Dendritic cell treated with granulocyte-macrophage colony-stimulating factor and Interleukin-4, amounts not matched to agents 40 ng/mL and 50 ng/mL, for 4 days (primary cell): Measurements from ENCODE around the gene DCAKD.

Source experiments
- H3K27ac Mint-ChIP-seq: one replicate; pipeline ENCODE4 v1.8.0; 2022; ENCODE audit warnings: mild to moderate bottlenecking, mixed read lengths
- H3K27me3 Mint-ChIP-seq: one replicate; pipeline ENCODE4 v1.8.0; 2022; ENCODE audit warnings: mild to moderate bottlenecking, mixed read lengths
- H3K36me3 Mint-ChIP-seq: one replicate; pipeline ENCODE4 v1.8.0; 2022; ENCODE audit warnings: low read depth, mixed read lengths
- H3K4me1 Mint-ChIP-seq: one replicate; pipeline ENCODE4 v1.8.0; 2022; ENCODE audit warnings: low read depth, mixed read lengths
- H3K4me3 Mint-ChIP-seq: one replicate; pipeline ENCODE4 v1.8.0; 2022; ENCODE audit warnings: mild to moderate bottlenecking, moderate library complexity, mixed read lengths
- H3K9me3 Mint-ChIP-seq: one replicate; pipeline ENCODE4 v1.8.0; 2022; ENCODE audit warnings: mixed read lengths
- intact Hi-C: fragments of 100-400 bp; cut with micrococcal nuclease; formaldehyde crosslinking; loops from one replicate; pipeline ENCODE4 v1.15.0; 2022

Gene DCAKD

GRCh38 chr17:44995436-44996001 is 55.9 kb downstream of the DCAKD start:
- Mint-ChIP-seq H3K4me1 (no peaks in the 10 kb centered on the region), H3K4me3 (no peak overlapping the region), H3K36me3 (no peaks in the 10 kb centered on the region), H3K27me3 (peaks cover 42% of the 10 kb centered on the region), H3K9me3 (no peaks in the 10 kb centered on the region), H3K27ac (no peak overlapping the region)
- intact Hi-C loops, result no loop called here

GRCh38 chr17:44992242-44992939 is 59.0 kb downstream of the DCAKD start:
- H3K36me3 Mint-ChIP-seq, result no peaks in the 10 kb centered on the region

GRCh38 chr17:44990994-44991393 is 60.4 kb downstream of the DCAKD start:
- H3K27me3 Mint-ChIP-seq, result peaks cover 69% of the 10 kb centered on the region
- intact Hi-C loops, result no loop called here
- no peaks in the 10 kb centered on the region for H3K9me3 Mint-ChIP-seq
- no peak overlapping the region for H3K27ac Mint-ChIP-seq
- H3K4me1 Mint-ChIP-seq, result no peaks in the 10 kb centered on the region
- H3K36me3 Mint-ChIP-seq, result no peaks in the 10 kb centered on the region
- no peak overlapping the region for H3K4me3 Mint-ChIP-seq

More at GRCh38 chr17:44992242-44992939, 59.0 kb downstream of the DCAKD start:
- Mint-ChIP-seq H3K4me3 (no peak overlapping the region), H3K27ac (no peak overlapping the region), H3K9me3 (no peaks in the 10 kb centered on the region), H3K4me1 (no peaks in the 10 kb centered on the region), H3K27me3 (peaks cover 59% of the 10 kb centered on the region)
- intact Hi-C loops, result no loop called here

- intact Hi-C loops, result no loop called here
- H3K27ac Mint-ChIP-seq, result no peak overlapping the region
- peaks cover 67% of the 10 kb centered on the region for H3K27me3 Mint-ChIP-seq
- H3K36me3 Mint-ChIP-seq, result no peaks in the 10 kb centered on the region
- H3K4me1 Mint-ChIP-seq, result no peaks in the 10 kb centered on the region
- no peak overlapping the region for H3K4me3 Mint-ChIP-seq
- no peaks in the 10 kb centered on the region for H3K9me3 Mint-ChIP-seq
Observed at GRCh38 chr17:44989552-44990138, 61.8 kb downstream of the DCAKD start.

- no peaks in the 10 kb centered on the region for H3K4me1 Mint-ChIP-seq
- no peaks in the 10 kb centered on the region for H3K9me3 Mint-ChIP-seq
- no peak overlapping the region for H3K4me3 Mint-ChIP-seq
- no peaks in the 10 kb centered on the region for H3K36me3 Mint-ChIP-seq
- peaks cover 62% of the 10 kb centered on the region for H3K27me3 Mint-ChIP-seq
- no peak overlapping the region for H3K27ac Mint-ChIP-seq
- intact Hi-C loops, result no loop called here
Observed at GRCh38 chr17:44988044-44988942, 63.1 kb downstream of the DCAKD start.

GRCh38 chr17:44983563-44983962 is 67.9 kb downstream of the DCAKD start:
- no peaks in the 10 kb centered on the region for H3K36me3 Mint-ChIP-seq
- no peak overlapping the region for H3K27ac Mint-ChIP-seq
- H3K4me3 Mint-ChIP-seq, result no peak overlapping the region
- peaks cover 72% of the 10 kb centered on the region for H3K27me3 Mint-ChIP-seq
- intact Hi-C loops, result no loop called here
- no peaks in the 10 kb centered on the region for H3K9me3 Mint-ChIP-seq
- no peaks in the 10 kb centered on the region for H3K4me1 Mint-ChIP-seq

- Mint-ChIP-seq H3K4me1 (no peaks in the 10 kb centered on the region), H3K36me3 (no peaks in the 10 kb centered on the region), H3K9me3 (no peaks in the 10 kb centered on the region), H3K27me3 (peaks cover 69% of the 10 kb centered on the region), H3K4me3 (no peak overlapping the region), H3K27ac (no peak overlapping the region)
- intact Hi-C loops, result no loop called here
Observed at GRCh38 chr17:44982113-44982702, 69.2 kb downstream of the DCAKD start.

- H3K36me3 Mint-ChIP-seq, result no peaks in the 10 kb centered on the region
- H3K27me3 Mint-ChIP-seq, result peaks cover 68% of the 10 kb centered on the region
- no peak overlapping the region for H3K4me3 Mint-ChIP-seq
- H3K4me1 Mint-ChIP-seq, result no peaks in the 10 kb centered on the region
- no peak overlapping the region for H3K27ac Mint-ChIP-seq
- no peaks in the 10 kb centered on the region for H3K9me3 Mint-ChIP-seq
- intact Hi-C loops, result no loop called here
Observed at GRCh38 chr17:44981221-44981968, 70.0 kb downstream of the DCAKD start.

- H3K27me3 Mint-ChIP-seq, result peaks cover 72% of the 10 kb centered on the region
- no peak overlapping the region for H3K4me3 Mint-ChIP-seq
- H3K4me1 Mint-ChIP-seq, result no peaks in the 10 kb centered on the region
- no peaks in the 10 kb centered on the region for H3K36me3 Mint-ChIP-seq
- H3K27ac Mint-ChIP-seq, result no peak overlapping the region
- H3K9me3 Mint-ChIP-seq, result no peaks in the 10 kb centered on the region
- intact Hi-C loops, result no loop called here
Observed at GRCh38 chr17:44979426-44979995, 71.9 kb downstream of the DCAKD start.

GRCh38 chr17:44978807-44979206 is 72.6 kb downstream of the DCAKD start:
- no peaks in the 10 kb centered on the region for H3K4me1 Mint-ChIP-seq
- H3K36me3 Mint-ChIP-seq, result no peaks in the 10 kb centered on the region
- H3K4me3 Mint-ChIP-seq, result no peak overlapping the region
- peaks cover 77% of the 10 kb centered on the region for H3K27me3 Mint-ChIP-seq
- H3K27ac Mint-ChIP-seq, result no peak overlapping the region
- no peaks in the 10 kb centered on the region for H3K9me3 Mint-ChIP-seq
- intact Hi-C loops, result no loop called here

- Mint-ChIP-seq H3K4me3 (no peak overlapping the region), H3K9me3 (no peaks in the 10 kb centered on the region), H3K27ac (no peak overlapping the region), H3K4me1 (no peaks in the 10 kb centered on the region), H3K36me3 (no peaks in the 10 kb centered on the region), H3K27me3 (peaks cover 84% of the 10 kb centered on the region)
- intact Hi-C loops, result no loop called here
Observed at GRCh38 chr17:44977814-44978550, 73.5 kb downstream of the DCAKD start.

- Mint-ChIP-seq H3K27me3 (peaks cover 84% of the 10 kb centered on the region), H3K4me3 (no peak overlapping the region), H3K9me3 (no peaks in the 10 kb centered on the region), H3K36me3 (no peaks in the 10 kb centered on the region), H3K4me1 (peaks cover 3% of the 10 kb centered on the region), H3K27ac (no peak overlapping the region)
- intact Hi-C loops, result no loop called here
Observed at GRCh38 chr17:44977065-44977464, 74.4 kb downstream of the DCAKD start.
